ENCODE results near the gene SYNGR2. TPM values are rescaled to one million over a fixed set of nuclear protein-coding genes. Genes with fewer than 3 reads are reported as not detected.

Gene SYNGR2
- total RNA-seq, 1 donor from 2014 or later = 19.3 TPM

DNA sequence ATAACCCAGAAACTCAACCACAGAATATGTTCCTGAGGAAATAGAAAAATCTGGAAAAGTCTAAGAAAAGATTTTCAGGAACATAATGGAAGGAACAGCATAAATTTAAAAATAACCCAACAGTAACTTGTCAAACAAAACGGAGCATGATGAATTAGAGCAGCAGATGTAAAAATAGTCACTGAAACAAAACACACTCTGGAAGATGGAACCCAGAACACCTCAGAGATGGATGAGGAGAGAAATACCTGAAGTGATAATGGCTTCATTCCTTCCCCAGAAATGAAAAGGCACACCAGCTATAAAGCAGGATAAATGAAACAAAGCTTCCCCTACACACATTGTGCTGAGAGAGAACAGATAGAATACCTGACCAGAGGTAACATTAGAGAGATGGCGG lies 12.1 kb downstream of the SYNGR2 start:
- TF ChIP-seq, protein P1, sequence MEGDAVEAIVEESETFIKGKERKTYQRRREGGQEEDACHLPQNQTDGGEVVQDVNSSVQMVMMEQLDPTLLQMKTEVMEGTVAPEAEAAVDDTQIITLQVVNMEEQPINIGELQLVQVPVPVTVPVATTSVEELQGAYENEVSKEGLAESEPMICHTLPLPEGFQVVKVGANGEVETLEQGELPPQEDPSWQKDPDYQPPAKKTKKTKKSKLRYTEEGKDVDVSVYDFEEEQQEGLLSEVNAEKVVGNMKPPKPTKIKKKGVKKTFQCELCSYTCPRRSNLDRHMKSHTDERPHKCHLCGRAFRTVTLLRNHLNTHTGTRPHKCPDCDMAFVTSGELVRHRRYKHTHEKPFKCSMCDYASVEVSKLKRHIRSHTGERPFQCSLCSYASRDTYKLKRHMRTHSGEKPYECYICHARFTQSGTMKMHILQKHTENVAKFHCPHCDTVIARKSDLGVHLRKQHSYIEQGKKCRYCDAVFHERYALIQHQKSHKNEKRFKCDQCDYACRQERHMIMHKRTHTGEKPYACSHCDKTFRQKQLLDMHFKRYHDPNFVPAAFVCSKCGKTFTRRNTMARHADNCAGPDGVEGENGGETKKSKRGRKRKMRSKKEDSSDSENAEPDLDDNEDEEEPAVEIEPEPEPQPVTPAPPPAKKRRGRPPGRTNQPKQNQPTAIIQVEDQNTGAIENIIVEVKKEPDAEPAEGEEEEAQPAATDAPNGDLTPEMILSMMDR (conservative IDR thresholded peaks at IDR 0.05) = no peak
- H3K36me3 Mint-ChIP-seq (ENCODE audit: low read depth) = peaks cover 20% of the 10 kb centered on the region
- DNase-seq (ENCODE audit: low read depth, low spot score) = no peak
- H3K9me3 Mint-ChIP-seq = no peaks in the 10 kb centered on the region
- H3K27ac Mint-ChIP-seq (ENCODE audit: unreplicated experiment) = no peak overlapping the region
- peak overlapping the region; percentile 3 for H3K4me3 Mint-ChIP-seq
- H3K4me1 Mint-ChIP-seq = peaks cover 28% of the 10 kb centered on the region
- no peaks in the 10 kb centered on the region for H3K27me3 Mint-ChIP-seq (ENCODE audit: low read depth)

DNA sequence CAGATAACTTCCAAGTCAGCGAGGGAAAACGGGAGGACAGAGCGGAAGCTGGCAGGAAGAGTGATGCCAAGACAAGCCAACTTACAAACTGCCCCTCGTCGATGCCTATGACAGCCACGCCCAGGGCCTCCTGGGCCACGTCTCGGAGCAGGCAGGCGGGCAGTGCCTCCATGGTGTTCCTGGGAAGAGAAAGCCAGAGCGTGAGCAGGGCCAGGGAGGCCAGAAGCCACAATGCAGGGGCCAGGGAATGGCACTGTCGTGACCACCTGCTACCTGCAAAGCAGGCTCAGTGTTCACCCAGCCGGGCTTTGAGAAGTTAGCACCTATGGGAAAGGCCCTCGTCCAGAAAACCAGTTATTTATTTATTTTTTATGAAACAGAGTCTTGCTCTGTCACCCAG lies 14.1 kb downstream of the SYNGR2 start:
- peaks cover 19% of the 10 kb centered on the region for H3K36me3 Mint-ChIP-seq (ENCODE audit: low read depth)
- peak overlapping the region; percentile 44 for H3K4me3 Mint-ChIP-seq
- H3K27ac Mint-ChIP-seq (ENCODE audit: unreplicated experiment) = peak overlapping the region; percentile 35
- H3K9me3 Mint-ChIP-seq = peaks cover 3% of the 10 kb centered on the region
- DNase-seq (ENCODE audit: low read depth, low spot score) = no peak
- no peaks in the 10 kb centered on the region for H3K27me3 Mint-ChIP-seq (ENCODE audit: low read depth)
- TF ChIP-seq, protein P1 (conservative IDR thresholded peaks at IDR 0.05) = no peak
- H3K4me1 Mint-ChIP-seq = peaks cover 37% of the 10 kb centered on the region

DNA sequence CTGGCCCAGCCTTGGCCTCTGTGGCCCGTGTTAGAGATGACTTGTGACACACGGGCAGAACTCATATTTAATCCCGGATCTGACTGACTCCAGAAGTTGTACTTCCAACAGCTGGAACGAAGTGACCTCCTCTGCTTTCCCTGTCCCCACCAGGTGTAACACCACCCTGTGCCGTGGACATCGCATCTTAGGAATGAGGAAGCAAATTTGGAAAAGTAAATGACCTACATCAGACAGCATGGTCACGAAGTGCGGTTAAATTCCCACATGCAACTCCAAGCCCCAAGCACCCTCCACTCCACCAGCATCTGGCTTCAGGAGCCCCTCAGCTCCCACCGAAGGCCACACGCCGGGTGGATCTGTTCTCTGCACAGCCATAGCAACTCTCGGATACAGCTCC lies 15.5 kb downstream of the SYNGR2 start:
- Mint-ChIP-seq H3K4me3 (peak overlapping the region; percentile 81), H3K36me3 (ENCODE audit: low read depth) (peaks cover 14% of the 10 kb centered on the region), H3K27me3 (ENCODE audit: low read depth) (no peaks in the 10 kb centered on the region), H3K4me1 (peaks cover 43% of the 10 kb centered on the region), H3K27ac (ENCODE audit: unreplicated experiment) (no peak overlapping the region), H3K9me3 (peaks cover 3% of the 10 kb centered on the region)
- no peak for DNase-seq (ENCODE audit: low read depth, low spot score)
- TF ChIP-seq, protein P1 (conservative IDR thresholded peaks at IDR 0.05) = no peak

DNA sequence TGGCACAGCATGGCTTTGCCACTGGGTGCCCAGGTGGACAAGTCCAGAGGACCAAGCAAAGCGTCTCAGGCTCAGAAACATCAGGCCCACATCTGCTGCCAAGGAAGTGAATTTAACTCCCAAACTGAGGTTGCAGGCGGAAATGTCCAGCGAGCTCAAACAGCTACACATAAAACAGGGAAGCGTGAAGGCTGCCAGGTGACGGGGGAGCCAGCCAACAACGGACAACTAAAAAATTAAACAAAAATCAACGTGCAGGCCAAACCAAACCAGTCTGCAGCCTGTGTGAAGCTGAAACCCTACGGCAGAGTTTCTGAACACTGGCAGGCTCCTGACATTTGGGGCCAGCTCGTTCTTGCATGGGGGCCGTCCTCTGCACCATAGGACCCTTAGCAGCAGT lies 16.0 kb downstream of the SYNGR2 start:
- peak overlapping the region; percentile 86 for H3K4me3 Mint-ChIP-seq
- H3K27ac Mint-ChIP-seq (ENCODE audit: unreplicated experiment) = peak overlapping the region; percentile 38
- H3K4me1 Mint-ChIP-seq = peaks cover 43% of the 10 kb centered on the region
- peaks cover 3% of the 10 kb centered on the region for H3K9me3 Mint-ChIP-seq
- H3K36me3 Mint-ChIP-seq (ENCODE audit: low read depth) = peaks cover 13% of the 10 kb centered on the region
- H3K27me3 Mint-ChIP-seq (ENCODE audit: low read depth) = no peaks in the 10 kb centered on the region
- DNase-seq (ENCODE audit: low read depth, low spot score) = no peak
- TF ChIP-seq, protein P1 (conservative IDR thresholded peaks at IDR 0.05) = no peak

DNA sequence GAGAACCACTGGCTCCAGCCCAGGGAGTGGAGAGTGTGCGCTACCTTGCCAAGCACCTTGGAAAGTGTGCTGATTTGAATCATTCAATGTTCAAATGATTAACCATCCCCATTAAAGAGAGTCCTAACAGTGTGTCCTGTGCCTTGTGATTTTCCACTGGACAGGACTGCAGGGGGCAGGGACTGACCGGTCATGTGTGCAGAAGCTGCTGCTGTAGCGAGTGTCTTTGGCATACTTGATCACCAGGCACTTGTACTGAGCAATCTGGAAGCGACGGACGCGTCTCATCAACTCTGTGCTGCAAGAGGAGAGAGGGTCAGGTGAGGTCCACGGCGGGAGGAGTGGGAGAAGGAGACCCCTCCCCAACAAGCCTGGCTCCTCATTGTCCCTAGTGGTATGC lies 16.5 kb downstream of the SYNGR2 start:
- H3K36me3 Mint-ChIP-seq (ENCODE audit: low read depth) = peaks cover 13% of the 10 kb centered on the region
- H3K9me3 Mint-ChIP-seq = peaks cover 3% of the 10 kb centered on the region
- peak overlapping the region; percentile 93 for H3K27ac Mint-ChIP-seq (ENCODE audit: unreplicated experiment)
- H3K4me1 Mint-ChIP-seq = peaks cover 43% of the 10 kb centered on the region
- H3K4me3 Mint-ChIP-seq = peak overlapping the region; percentile 86
- DNase-seq (ENCODE audit: low read depth, low spot score) = no peak
- TF ChIP-seq, protein P1 (conservative IDR thresholded peaks at IDR 0.05) = no peak
- no peaks in the 10 kb centered on the region for H3K27me3 Mint-ChIP-seq (ENCODE audit: low read depth)

Data from neural crest cell (in vitro differentiated cells).